ENCODE data around the gene EFCAB6.
"Not testable (repeated sequence)": the region's sequence is repeated elsewhere in the genome, so short reads cannot be mapped to it uniquely, and the experiment has no call there.

GRCh38 chr22:43656581-43656980 lies 155.5 kb downstream of the EFCAB6 start:
- TF ChIP-seq, protein P1, sequence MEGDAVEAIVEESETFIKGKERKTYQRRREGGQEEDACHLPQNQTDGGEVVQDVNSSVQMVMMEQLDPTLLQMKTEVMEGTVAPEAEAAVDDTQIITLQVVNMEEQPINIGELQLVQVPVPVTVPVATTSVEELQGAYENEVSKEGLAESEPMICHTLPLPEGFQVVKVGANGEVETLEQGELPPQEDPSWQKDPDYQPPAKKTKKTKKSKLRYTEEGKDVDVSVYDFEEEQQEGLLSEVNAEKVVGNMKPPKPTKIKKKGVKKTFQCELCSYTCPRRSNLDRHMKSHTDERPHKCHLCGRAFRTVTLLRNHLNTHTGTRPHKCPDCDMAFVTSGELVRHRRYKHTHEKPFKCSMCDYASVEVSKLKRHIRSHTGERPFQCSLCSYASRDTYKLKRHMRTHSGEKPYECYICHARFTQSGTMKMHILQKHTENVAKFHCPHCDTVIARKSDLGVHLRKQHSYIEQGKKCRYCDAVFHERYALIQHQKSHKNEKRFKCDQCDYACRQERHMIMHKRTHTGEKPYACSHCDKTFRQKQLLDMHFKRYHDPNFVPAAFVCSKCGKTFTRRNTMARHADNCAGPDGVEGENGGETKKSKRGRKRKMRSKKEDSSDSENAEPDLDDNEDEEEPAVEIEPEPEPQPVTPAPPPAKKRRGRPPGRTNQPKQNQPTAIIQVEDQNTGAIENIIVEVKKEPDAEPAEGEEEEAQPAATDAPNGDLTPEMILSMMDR (IDR thresholded peaks at IDR 0.05) = not testable (repeated sequence)
- TF ChIP-seq POLR2AphosphoS5 (IDR thresholded peaks at IDR 0.05) = not testable (repeated sequence)
